Mesenchymal stem cell (in vitro differentiated cells and primary cell): ENCODE results near the gene BAD.
A peak's percentile ranks its signal among the peaks of the same experiment; 100 is the strongest.

Experiments
- DNase-seq: peaks from one replicate; pipeline ENCODE4 v3.0.0-alpha.2; 2013
- H2AFZ ChIP-seq: one replicate; pipeline ENCODE4 v1.6.1; 2013; ENCODE audit warnings: low read depth, mild to moderate bottlenecking, control low read depth, inconsistent platforms, low read length, moderate library complexity
- H2AK5ac ChIP-seq: 2 replicates; pipeline ENCODE4 v1.6.1; 2013; ENCODE audit warnings: low read length, moderate library complexity, mild to moderate bottlenecking, inconsistent platforms; ENCODE audit not compliant: severe bottlenecking
- H2BK120ac ChIP-seq: one replicate; pipeline ENCODE4 v1.6.1; 2013; ENCODE audit warnings: low read depth, mild to moderate bottlenecking, inconsistent platforms, low read length, moderate library complexity
- H2BK12ac ChIP-seq, 2 experiments: one replicate each; pipeline ENCODE4 v1.6.1; 2013; ENCODE audit warnings: inconsistent platforms in 2 of 2, low read length in 2 of 2, mild to moderate bottlenecking in 2 of 2, moderate library complexity in 2 of 2, control low read depth in 1 of 2
- H2BK15ac ChIP-seq: one replicate; pipeline ENCODE4 v1.6.1; 2013; ENCODE audit warnings: mild to moderate bottlenecking, low read depth, inconsistent platforms; ENCODE audit not compliant: poor library complexity, severe bottlenecking
- H2BK5ac ChIP-seq: 2 replicates; pipeline ENCODE4 v1.6.1; 2013; ENCODE audit warnings: low read depth, mild to moderate bottlenecking, low read length, control low read depth, inconsistent platforms; ENCODE audit not compliant: poor library complexity, severe bottlenecking
- H3K14ac ChIP-seq, 2 experiments: one replicate each; pipeline ENCODE4 v1.6.1; 2013; ENCODE audit warnings: inconsistent platforms in 2 of 2, low read length in 2 of 2, control low read depth in 1 of 2, mild to moderate bottlenecking in 1 of 2, moderate library complexity in 1 of 2
- H3K18ac ChIP-seq, 2 experiments: one replicate each; pipeline ENCODE4 v1.6.1; 2013; ENCODE audit warnings: inconsistent platforms in 2 of 2, low read length in 2 of 2, control low read depth in 1 of 2, low read depth in 1 of 2, mild to moderate bottlenecking in 1 of 2
- H3K23ac ChIP-seq, 2 experiments: one replicate each; pipeline ENCODE4 v1.6.1; 2013; ENCODE audit warnings: inconsistent platforms in 2 of 2, low read length in 2 of 2, mild to moderate bottlenecking in 2 of 2, moderate library complexity in 2 of 2, control low read depth in 1 of 2
- H3K27ac ChIP-seq: 2 replicates; pipeline ENCODE4 v1.5.1; 2013; ENCODE audit warnings: mild to moderate bottlenecking, moderate library complexity, low read length, control low read depth, inconsistent platforms; ENCODE audit not compliant: poor library complexity, severe bottlenecking
- H3K27me3 ChIP-seq, 2 experiments: 2 replicates each; pipeline versions ENCODE4 v1.6.1 to v1.7.0; 2013; ENCODE audit warnings: low read length in 2 of 2, mild to moderate bottlenecking in 2 of 2, moderate library complexity in 2 of 2, control low read depth in 1 of 2, inconsistent platforms in 1 of 2; ENCODE audit not compliant: control insufficient read depth in 1 of 2, insufficient read depth in 1 of 2
- H3K36me3 ChIP-seq, 2 experiments: 2 replicates each; pipeline versions ENCODE4 v1.6.1 to v1.7.0; 2013; ENCODE audit warnings: low read length in 2 of 2, control low read depth in 1 of 2, inconsistent platforms in 1 of 2, low read depth in 1 of 2, mild to moderate bottlenecking in 1 of 2; ENCODE audit not compliant: insufficient read depth in 2 of 2, control insufficient read depth in 1 of 2
- H3K4ac ChIP-seq, 2 experiments: one replicate each; pipeline ENCODE4 v1.6.1; 2013; ENCODE audit warnings: inconsistent platforms in 2 of 2, low read length in 2 of 2, mild to moderate bottlenecking in 2 of 2, moderate library complexity in 2 of 2, control low read depth in 1 of 2, low read depth in 1 of 2
- H3K4me1 ChIP-seq: 2 replicates; pipeline ENCODE4 v1.6.1; 2013; ENCODE audit warnings: low read depth, low read length, control low read depth; ENCODE audit not compliant: control insufficient read depth, insufficient read depth
- H3K4me2 ChIP-seq: 2 replicates; pipeline ENCODE4 v1.6.1; 2013; ENCODE audit warnings: low read length, mild to moderate bottlenecking, inconsistent platforms; ENCODE audit not compliant: poor library complexity, severe bottlenecking
- H3K4me3 ChIP-seq, 2 experiments: 2 replicates each; pipeline versions ENCODE4 v1.5.1 to v1.7.0; 2013; ENCODE audit warnings: low read length in 2 of 2, mild to moderate bottlenecking in 2 of 2, control low read depth in 1 of 2, low read depth in 1 of 2; ENCODE audit not compliant: insufficient read depth in 1 of 2
- H3K79me1 ChIP-seq: replicated peaks from 2 replicates; pipeline ENCODE4 v1.6.1; 2013; ENCODE audit warnings: mild to moderate bottlenecking, control low read depth, low read length, inconsistent platforms; ENCODE audit not compliant: poor library complexity, severe bottlenecking
- H3K9ac ChIP-seq: 2 replicates; pipeline ENCODE4 v1.7.0; 2013; ENCODE audit warnings: mild to moderate bottlenecking, low read length, moderate library complexity
- H3K9me3 ChIP-seq: 2 replicates; pipeline ENCODE4 v1.7.0; 2013; ENCODE audit warnings: mild to moderate bottlenecking, low read length; ENCODE audit not compliant: control insufficient read depth
- H4K8ac ChIP-seq: one replicate; pipeline ENCODE4 v1.6.1; 2013; ENCODE audit warnings: inconsistent platforms, mild to moderate bottlenecking, low read length, moderate library complexity
- H4K91ac ChIP-seq: one replicate; pipeline ENCODE4 v1.6.1; 2013; ENCODE audit warnings: mild to moderate bottlenecking, low read length, inconsistent platforms
- WGBS: methylation state at CpG from one replicate; pipeline ENCODE4 v1.1.7; 2013; ENCODE audit warnings: mixed read lengths; 5-methylcytosine and 5-hydroxymethylcytosine counted together

Gene BAD

GRCh38 chr11:64306563-64306875 lies 22.1 kb upstream of the BAD start:
- peaks cover 19% of the 10 kb centered on the region for H3K79me1 ChIP-seq
- H4K91ac ChIP-seq = peak overlapping the region; percentile 87
- no peaks in the 10 kb centered on the region for H3K27me3 ChIP-seq
- peak overlapping the region in 1 of 2 experiments; percentile 54 for H3K4ac ChIP-seq
- H2BK120ac ChIP-seq = no peak overlapping the region
- peak overlapping the region in 1 of 2 experiments; percentile 54 for H2BK12ac ChIP-seq
- H3K18ac ChIP-seq = peak overlapping the region; percentile 14 to 81
- peak overlapping the region in 1 of 2 experiments; percentile 31 for H3K23ac ChIP-seq
- H3K4me2 ChIP-seq = peak overlapping the region; percentile 99
- no peak overlapping the region for H3K27ac ChIP-seq
- H3K36me3 ChIP-seq = no peaks in the 10 kb centered on the region
- H2BK5ac ChIP-seq = no peak overlapping the region
- H2AK5ac ChIP-seq = peak overlapping the region; percentile 31
- peak overlapping the region; percentile 54 for H2BK15ac ChIP-seq
- H3K9ac ChIP-seq = peak overlapping the region; percentile 85
- 34% methylated on average over 9 of the region's 9 CpGs for whole genome bisulfite sequencing
- H3K4me3 ChIP-seq = peak overlapping the region; percentile 80 to 83
- peak overlapping the region; percentile 93 for H4K8ac ChIP-seq
- H3K9me3 ChIP-seq = no peaks in the 10 kb centered on the region
- H2AFZ ChIP-seq = no peak overlapping the region
- peaks cover 18% of the 10 kb centered on the region for H3K4me1 ChIP-seq
- H3K14ac ChIP-seq = peak overlapping the region in 1 of 2 experiments; percentile 96
- DNase-seq = no peak

- H3K79me1 ChIP-seq = peaks cover 16% of the 10 kb centered on the region
- no peak overlapping the region for H2AFZ ChIP-seq
- 1% methylated on average over 51 of the region's 71 CpGs for WGBS
- peak overlapping the region; percentile 99 for H3K4me2 ChIP-seq
- peak overlapping the region; percentile 8 for H3K27ac ChIP-seq
- peak; percentile 40 for DNase-seq
- H3K4me3 ChIP-seq = peak overlapping the region; percentile 80 to 83
- peak overlapping the region; percentile 87 for H4K91ac ChIP-seq
- H3K4ac ChIP-seq = peak overlapping the region; percentile 39 to 54
- H3K4me1 ChIP-seq = peaks cover 18% of the 10 kb centered on the region
- peak overlapping the region; percentile 27 for H2AK5ac ChIP-seq
- H2BK12ac ChIP-seq = peak overlapping the region in 1 of 2 experiments; percentile 51
- H2BK5ac ChIP-seq = no peak overlapping the region
- H3K18ac ChIP-seq = peak overlapping the region; percentile 81 to 85
- H3K23ac ChIP-seq = peak overlapping the region in 1 of 2 experiments; percentile 70
- peaks cover 0 to under 1% of the 10 kb centered on the region in 2 experiments for H3K27me3 ChIP-seq
- H3K14ac ChIP-seq = peak overlapping the region in 1 of 2 experiments; percentile 96
- H2BK15ac ChIP-seq = peak overlapping the region; percentile 77
- peak overlapping the region; percentile 93 for H4K8ac ChIP-seq
- no peaks in the 10 kb centered on the region for H3K36me3 ChIP-seq
- H3K9me3 ChIP-seq = no peaks in the 10 kb centered on the region
- peak overlapping the region; percentile 85 for H3K9ac ChIP-seq
- peak overlapping the region; percentile 64 for H2BK120ac ChIP-seq
Measured at GRCh38 chr11:64305691-64306562, 21.5 kb upstream of the BAD start.

DNA sequence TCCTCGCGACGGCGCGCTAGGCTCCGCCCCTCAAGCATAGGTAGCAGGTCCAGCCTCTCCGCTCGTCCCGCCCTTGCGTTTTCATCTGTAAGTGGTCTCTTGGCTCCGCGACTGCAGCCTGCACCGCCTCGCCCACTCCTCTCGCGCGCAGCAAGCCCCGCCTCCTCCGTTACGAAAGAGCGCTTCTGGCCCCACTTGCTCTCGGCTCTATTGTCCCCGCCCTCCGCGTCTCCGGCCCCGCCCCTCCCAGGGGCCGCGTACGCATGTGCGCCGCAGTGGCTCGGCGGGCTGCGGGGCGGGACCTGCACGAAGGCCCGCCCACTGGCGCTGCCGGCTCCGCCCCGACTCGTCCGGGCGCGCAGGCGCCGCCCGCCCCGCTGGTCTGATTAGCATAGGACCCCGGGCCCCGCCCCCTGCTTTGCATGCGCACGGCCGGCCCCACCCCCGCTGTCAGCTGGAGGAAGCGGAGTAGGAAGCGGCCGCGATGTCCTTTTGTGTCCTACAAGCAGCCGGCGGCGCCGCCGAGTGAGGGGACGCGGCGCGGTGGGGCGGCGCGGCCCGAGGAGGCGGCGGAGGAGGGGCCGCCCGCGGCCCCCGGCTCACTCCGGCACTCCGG lies 20.7 kb upstream of the BAD start, which contains the start of gene ESRRA:
Gene ESRRA, plus strand, starts transcription at position 450 of the 616 bp plus-strand sequence. CDS start 1,656 bp downstream, outside the sequence.
- H3K18ac ChIP-seq = peak within 1 kb of the TSS; percentile 81 to 85
- no peaks in the 10 kb centered on the region for H3K9me3 ChIP-seq
- H3K4me2 ChIP-seq = peak within 1 kb of the TSS; percentile 99
- H3K36me3 ChIP-seq = no peaks in the 10 kb centered on the region
- H2BK5ac ChIP-seq = no peak within 1 kb of the TSS
- H3K9ac ChIP-seq = peak within 1 kb of the TSS; percentile 90
- H3K4me1 ChIP-seq = peaks cover 25% of the 10 kb centered on the region
- H3K4me3 ChIP-seq = peak within 1 kb of the TSS; percentile 80 to 83
- peak within 1 kb of the TSS; percentile 27 for H2AK5ac ChIP-seq
- peaks cover 7 to 8% of the 10 kb centered on the region in 2 experiments for H3K27me3 ChIP-seq
- under 1% methylated on average over 66 of the region's 81 CpGs for WGBS
- H3K4ac ChIP-seq = peak within 1 kb of the TSS; percentile 39 to 83
- peak within 1 kb of the TSS; percentile 64 for H2BK120ac ChIP-seq
- H2AFZ ChIP-seq = peak within 1 kb of the TSS; percentile 74
- peak within 1 kb of the TSS; percentile 76 for H3K27ac ChIP-seq
- H3K14ac ChIP-seq = peak within 1 kb of the TSS in 1 of 2 experiments; percentile 96
- peak within 1 kb of the TSS in 1 of 2 experiments; percentile 79 for H3K23ac ChIP-seq
- DNase-seq = peak; percentile 97
- H4K8ac ChIP-seq = peak within 1 kb of the TSS; percentile 93
- H4K91ac ChIP-seq = peak within 1 kb of the TSS; percentile 87
- H3K79me1 ChIP-seq = peaks cover 13% of the 10 kb centered on the region
- H2BK12ac ChIP-seq = peak within 1 kb of the TSS; percentile 41 to 61
- H2BK15ac ChIP-seq = peak within 1 kb of the TSS; percentile 77
